K562 treated with DMSO at 1 percent for 4 hours (cell line): Measurements from ENCODE around the gene VNN1. TPM values are rescaled to one million over a fixed set of nuclear protein-coding genes. Genes with fewer than 3 reads are reported as not detected.

ENCODE experiments used
- total RNA-seq: library from RNA; unstranded; fragments of 300-600 nt; gene quantifications from 2 replicates; pipeline ENCODE4 v1.2.3, GENCODE V29; 2022; ENCODE audit not compliant: insufficient read depth

The VNN1 gene, protein sequence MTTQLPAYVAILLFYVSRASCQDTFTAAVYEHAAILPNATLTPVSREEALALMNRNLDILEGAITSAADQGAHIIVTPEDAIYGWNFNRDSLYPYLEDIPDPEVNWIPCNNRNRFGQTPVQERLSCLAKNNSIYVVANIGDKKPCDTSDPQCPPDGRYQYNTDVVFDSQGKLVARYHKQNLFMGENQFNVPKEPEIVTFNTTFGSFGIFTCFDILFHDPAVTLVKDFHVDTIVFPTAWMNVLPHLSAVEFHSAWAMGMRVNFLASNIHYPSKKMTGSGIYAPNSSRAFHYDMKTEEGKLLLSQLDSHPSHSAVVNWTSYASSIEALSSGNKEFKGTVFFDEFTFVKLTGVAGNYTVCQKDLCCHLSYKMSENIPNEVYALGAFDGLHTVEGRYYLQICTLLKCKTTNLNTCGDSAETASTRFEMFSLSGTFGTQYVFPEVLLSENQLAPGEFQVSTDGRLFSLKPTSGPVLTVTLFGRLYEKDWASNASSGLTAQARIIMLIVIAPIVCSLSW
- not detected in 2 replicates for total RNA-seq

DNA sequence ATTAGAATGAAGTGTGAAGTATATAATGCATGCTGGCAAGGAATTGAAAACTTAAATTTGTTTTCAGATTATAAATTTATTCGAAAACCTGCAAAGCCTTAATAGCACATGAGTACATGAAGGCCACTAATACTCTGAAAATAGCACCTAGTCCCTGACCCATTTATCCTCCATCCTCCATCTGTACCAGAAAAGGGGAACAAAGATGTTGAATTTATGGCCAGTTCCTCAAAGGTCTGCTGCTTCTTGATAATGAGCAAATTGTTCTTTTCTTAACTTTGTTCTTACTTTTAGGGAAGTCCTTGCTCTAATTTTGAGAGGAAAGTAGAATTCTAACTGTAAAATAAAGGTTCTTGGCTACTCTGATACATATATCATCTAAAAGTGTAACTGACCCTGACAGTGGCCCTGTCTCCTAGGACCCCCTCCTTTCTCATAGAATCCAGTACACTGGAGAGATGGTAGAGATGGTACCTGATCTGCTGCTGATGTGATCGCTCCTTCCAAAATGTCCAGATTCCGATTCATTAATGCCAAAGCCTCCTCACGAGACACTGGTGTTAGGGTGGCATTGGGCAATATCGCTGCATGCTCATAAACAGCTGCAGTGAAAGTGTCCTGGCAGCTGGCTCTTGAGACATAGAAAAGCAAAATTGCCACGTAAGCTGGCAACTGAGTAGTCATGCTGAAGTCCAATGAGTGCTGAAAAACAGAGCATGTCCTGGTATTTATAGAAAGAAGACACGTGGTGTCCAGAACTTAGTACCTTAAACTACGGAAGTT is at the start of gene VNN1:
TSS of gene VNN1 (minus strand) at position 704 of the 783 bp plus-strand sequence. CDS start at position 684, 20 bp downstream.

DNA sequence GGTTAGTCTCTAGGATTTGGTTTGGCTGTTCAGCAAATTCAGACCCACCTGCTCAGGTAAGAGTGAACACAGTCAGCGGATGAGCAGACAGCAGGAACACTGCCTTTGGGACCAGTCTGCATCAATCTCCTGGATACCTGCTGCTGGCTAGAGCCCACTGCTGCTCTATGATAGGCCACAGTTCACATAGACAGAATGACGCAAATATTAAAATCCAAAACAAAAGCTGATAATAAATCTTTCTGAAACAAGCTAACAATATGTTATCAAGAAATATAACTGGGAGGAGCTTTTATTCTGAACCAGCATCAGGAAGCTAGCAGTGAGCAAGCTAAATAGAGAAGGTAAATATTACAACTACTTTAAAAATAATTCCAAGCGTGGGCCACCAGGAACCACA is 54.8 kb downstream of the VNN1 start, which contains the start of gene TAAR1:
TSS of gene TAAR1 (minus strand) at position 101 of the 400 bp plus-strand sequence. CDS start 13,179 bp downstream, outside the sequence.

Other genes with a start within 250 kb of the VNN1 start
- 10.1 and 14.8 TPM in 2 replicates for gene STX7, start 200.9 kb downstream of the VNN1 start, total RNA-seq
- not detected in 2 replicates for gene TAAR9, start 175.8 kb downstream of the VNN1 start, total RNA-seq
- not detected in 2 replicates for gene TAAR8, start 161.4 kb downstream of the VNN1 start, total RNA-seq
- not detected in 2 replicates for gene TAAR6, start 143.7 kb downstream of the VNN1 start, total RNA-seq
- not detected in 2 replicates for gene TAAR5, start 124.3 kb downstream of the VNN1 start, total RNA-seq
- gene TAAR2, start 89.8 kb downstream of the VNN1 start, total RNA-seq: not detected in 2 replicates
- not detected in 2 replicates for gene TAAR1, start 54.9 kb downstream of the VNN1 start, total RNA-seq
- gene VNN2, start 43.8 kb upstream of the VNN1 start, total RNA-seq: not detected in 2 replicates
- gene SLC18B1, start 84.6 kb upstream of the VNN1 start, total RNA-seq: 11.5 and 18.1 TPM in 2 replicates
- gene RPS12, start 100.5 kb upstream of the VNN1 start, total RNA-seq: 6,070 and 6,094 TPM in 2 replicates